Bladder microvascular endothelial cell (primary cell): Measurements from ENCODE around the gene NDST1. TPM values are rescaled to one million over a fixed set of nuclear protein-coding genes. Genes with fewer than 3 reads are reported as not detected.

ENCODE experiments used
- total RNA-seq: library from RNA; depleted of rRNA; stranded (reverse); fragments of >200 nt; gene quantifications from 2 replicates; pipeline ENCODE4 v1.2.3, GENCODE V29; 2014

The NDST1 gene
- 33.5 and 57.0 TPM in 2 replicates for total RNA-seq

GRCh38 chr5:150507474-150508276 is at the start of gene NDST1:
Gene NDST1 (plus strand): TSS chr5:150508131. CDS start chr5:150521255, 13,124 bp downstream.

Other genes with a start within 250 kb of the NDST1 start
- gene CAMK2A, start 218.4 kb upstream of the NDST1 start, total RNA-seq, result not detected in 2 replicates
- 0.16 and 0.63 TPM in 2 replicates for gene ARSI, start 205.2 kb upstream of the NDST1 start, total RNA-seq
- 10.7 and 22.2 TPM in 2 replicates for gene TCOF1, start 150.4 kb upstream of the NDST1 start, total RNA-seq
- gene CD74, start 95.2 kb upstream of the NDST1 start, total RNA-seq, result 5.7 and 10.7 TPM in 2 replicates
- 1,844 and 3,563 TPM in 2 replicates for gene RPS14, start 58.4 kb upstream of the NDST1 start, total RNA-seq
- gene SYNPO, start 132.5 kb downstream of the NDST1 start, total RNA-seq, result 7.1 and 30.4 TPM in 2 replicates
- gene MYOZ3, start 153.1 kb downstream of the NDST1 start, total RNA-seq, result 0.16 and 0.88 TPM in 2 replicates
- 14.2 and 27.4 TPM in 2 replicates for gene RBM22, start 192.9 kb downstream of the NDST1 start, total RNA-seq